Measurements from ENCODE around the gene AP1S3.
"Not testable (repeated sequence)": the region's sequence is repeated elsewhere in the genome, so short reads cannot be mapped to it uniquely, and the experiment has no call there.

Gene AP1S3

DNA sequence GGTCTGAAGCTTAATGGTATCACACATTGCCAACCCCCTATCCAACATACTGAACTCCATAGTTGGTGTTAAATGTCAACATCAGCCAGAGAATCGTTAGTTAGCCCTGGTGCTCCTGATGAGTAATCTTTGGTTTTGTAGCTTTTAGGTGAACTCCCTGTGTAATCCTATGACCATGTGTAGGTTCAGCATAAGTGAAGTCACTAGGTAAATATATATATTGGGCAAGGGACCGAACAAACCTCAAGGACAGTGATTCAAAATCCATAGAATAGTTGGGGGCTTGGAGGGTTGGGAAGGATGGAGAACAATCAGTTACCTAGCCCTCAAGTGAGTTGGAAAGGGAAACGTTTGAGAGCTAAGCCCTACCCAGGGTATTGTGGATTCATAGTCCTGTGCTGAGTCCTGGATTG lies 16.0 kb upstream of the AP1S3 start:
- DNase-seq (ENCODE audit: low read depth), result no peak

DNA sequence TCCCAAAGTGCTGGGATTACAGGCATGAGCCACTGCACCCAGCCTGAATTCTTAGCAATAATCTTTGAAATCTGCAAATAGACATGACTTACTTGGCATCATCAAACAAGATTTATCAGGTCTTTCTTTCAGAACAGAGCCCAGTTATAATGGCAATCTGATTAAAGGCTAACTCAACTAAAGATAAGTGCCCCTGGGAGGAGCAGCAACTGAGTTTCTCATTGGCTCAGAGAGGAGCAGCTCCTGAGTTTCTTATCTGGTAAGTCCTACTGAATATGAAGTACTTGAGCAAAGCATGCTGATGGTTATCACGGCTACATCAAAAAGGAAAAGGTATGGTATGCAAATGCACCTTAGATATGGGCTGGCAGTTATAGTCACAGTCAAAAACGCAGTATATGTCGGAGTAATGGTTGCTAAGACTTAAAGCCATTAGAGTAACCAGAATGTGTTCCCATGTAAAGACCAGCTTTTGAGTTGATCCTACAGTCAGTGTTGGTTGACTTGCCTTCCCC lies 15.0 kb upstream of the AP1S3 start:
- no peak for DNase-seq (ENCODE audit: low read depth)

DNA sequence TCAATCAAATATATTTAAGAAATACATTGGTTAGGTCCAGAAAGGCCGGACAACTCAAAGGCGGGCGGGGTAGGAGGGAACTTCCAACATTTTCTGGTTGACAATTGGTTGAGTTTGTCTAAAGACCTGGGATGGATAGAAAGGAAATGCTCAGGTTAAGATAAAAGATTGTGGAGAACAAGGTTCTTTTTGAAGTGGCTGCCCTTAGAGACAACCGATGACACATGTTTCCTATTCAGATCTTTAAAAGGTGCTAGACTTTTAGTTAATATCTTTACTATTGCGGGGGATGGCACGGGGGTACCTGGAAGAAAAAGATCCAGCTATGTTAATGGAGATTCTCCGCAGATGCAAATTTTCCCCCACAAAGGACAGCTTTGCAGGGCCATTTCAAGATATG lies 10.0 kb upstream of the AP1S3 start:
- no peak for DNase-seq (ENCODE audit: low read depth)

DNA sequence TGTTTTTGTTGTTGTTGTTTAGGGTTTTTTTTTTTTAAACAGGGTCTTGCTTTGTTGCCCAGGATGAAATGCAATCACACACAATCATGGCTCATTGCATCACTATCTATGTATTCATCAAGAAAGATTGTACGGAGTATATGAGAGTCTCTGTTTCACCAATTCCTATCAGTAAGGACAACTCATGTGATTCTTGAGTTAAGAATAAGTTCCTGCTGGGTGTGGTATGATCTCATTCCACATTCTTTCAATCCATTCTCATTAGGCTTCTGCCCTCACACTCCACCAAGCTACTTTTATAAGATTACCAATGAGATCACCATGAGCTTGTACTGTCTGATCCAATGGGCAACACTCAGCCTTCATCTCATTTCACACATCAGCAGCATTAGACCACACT lies 9.1 kb upstream of the AP1S3 start:
- no peak for DNase-seq (ENCODE audit: low read depth)

DNA sequence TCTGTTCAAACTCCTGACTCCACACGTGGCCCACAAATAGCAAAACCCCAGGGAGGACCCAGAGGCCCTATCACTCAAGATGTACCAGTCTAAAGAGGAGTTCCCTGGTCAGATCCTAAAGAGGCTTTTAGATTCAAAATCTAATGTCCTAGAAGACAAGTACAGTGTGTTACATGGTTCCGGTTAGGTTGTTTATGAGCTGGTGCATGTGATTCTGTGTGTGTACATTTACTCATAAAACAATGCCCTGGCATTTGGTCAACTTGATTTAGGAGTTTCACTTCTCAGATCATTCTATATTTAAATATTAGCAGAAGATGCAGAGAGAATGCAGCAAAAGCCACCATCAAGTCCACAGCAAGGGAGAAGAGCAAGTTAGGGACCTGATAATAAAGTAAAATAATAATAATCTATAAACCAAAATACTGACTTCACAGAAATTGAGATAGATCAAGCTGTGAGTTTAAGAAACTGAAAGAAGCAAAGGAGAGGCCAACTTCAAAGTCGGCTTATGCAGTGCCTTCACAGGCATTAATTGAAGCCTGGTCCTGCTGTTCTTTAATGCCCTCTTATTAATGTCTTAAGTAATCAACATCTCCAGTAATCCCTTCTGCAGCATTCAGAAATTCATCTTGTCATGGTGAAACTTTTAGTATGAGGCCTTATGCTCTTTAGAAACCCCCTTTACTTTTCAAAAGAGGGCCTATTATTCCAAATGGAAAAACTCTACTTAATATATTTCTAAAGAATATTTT lies 4.2 kb upstream of the AP1S3 start:
- DNase-seq (ENCODE audit: low read depth), result no peak

DNA sequence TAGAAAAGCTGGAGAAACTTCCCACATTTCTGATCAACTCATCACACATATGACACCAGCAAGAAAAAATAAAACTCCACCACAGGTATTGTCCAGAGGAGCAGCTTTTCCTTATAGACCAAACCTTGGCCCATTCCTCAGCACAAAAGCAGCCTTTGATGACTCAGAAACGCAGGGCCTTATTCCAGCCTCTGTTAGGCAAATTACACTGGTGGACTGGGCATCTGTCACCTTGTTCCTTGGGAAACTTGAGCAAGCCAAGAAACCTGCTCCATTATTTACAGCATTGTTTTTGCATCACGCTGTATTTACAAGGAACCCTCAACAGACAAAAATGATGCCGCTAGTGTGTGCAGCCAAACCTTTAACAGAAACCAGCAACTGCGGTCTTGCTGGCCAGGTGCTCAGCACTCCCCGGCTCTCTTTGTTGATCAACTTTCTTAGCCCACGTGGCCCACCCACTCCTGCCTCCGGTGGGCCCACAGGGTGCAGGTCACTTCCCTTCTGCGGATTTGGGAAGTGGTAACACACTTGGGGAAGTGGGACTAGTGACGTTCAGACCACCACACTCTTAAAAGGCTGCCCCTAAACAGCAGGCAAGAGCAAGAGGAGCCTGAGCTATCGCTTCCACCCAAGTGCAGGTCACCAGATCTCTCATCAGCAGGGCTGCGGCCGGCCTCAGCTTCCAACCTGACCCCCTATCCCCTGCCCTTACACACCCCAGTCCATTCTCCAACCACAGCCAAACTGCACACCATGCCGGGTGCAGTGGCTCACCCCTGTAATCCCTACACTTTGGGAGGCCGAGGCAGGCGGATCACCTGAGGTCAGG lies 1.5 kb downstream of the AP1S3 start:
- DNase-seq (ENCODE audit: low read depth), result no peak

DNA sequence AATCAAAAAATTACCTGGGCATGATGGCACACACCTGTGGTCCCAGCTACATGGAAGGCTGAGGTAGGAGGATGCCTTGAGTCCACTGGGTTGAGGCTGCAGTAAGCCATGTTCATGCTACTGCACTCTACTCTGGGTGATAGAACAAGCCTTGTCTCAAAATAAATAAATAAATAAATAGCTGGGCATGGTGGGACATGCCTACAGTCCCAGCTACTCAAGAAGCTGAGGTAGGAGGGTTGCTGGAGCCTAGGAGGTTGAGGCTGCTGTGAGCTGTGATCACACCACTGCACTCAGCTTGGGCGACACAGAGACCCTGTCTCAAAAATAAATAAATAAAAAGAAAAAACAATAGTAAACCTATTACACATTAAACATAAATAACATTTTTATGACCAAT lies 3.0 kb downstream of the AP1S3 start:
- no peak for DNase-seq (ENCODE audit: low read depth)

DNA sequence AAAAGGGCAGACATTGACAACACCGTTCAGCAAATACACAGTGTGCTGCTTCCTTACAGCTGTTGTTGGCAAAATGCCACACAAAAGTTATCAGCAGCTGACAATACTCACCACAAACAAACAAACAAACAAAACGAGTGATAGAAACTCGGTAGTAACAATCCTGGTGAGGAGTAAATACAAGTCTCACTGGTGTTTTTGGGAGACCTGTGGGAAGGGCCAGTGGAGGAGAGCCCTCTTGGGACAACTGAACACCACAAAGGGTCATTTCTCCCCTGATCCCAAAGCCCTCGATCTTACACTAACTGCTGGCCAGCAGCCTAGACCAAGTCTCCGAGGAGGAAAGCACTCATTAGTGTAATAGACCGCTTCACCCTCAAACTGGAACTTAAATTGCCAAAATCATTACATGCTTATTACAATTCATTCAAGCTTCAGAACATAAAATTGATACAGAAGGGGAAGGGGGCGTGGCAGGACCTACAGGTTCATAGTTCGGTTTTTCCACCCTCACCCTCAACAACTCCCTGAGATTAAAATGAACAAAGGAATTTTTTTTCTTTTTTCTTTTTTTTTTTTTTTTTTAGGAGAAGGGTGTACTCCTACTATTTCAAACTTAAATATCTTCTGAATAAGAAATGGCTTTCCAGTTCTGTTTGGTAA lies 5.0 kb downstream of the AP1S3 start:
- no peak for DNase-seq (ENCODE audit: low read depth)

DNA sequence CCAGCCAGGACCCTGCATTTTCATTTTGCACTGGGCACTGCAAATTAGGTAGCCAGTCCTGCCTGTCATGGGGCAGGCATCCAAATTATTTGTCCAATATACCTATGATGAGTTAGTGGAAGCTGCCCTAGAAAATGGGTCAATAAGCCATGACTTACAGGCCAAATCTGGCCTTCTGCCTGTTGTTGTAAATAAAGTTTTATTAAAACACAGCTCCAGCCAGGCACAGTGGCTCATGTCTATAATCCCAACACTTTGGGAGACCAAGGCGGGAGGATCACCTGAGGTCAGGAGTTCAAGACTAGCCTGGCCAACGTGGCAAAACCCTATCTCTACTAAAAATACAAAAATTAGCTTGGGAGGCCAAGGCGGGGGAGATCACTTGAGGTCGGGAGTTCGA lies 8.3 kb downstream of the AP1S3 start:
- DNase-seq (ENCODE audit: low read depth), result no peak

DNA sequence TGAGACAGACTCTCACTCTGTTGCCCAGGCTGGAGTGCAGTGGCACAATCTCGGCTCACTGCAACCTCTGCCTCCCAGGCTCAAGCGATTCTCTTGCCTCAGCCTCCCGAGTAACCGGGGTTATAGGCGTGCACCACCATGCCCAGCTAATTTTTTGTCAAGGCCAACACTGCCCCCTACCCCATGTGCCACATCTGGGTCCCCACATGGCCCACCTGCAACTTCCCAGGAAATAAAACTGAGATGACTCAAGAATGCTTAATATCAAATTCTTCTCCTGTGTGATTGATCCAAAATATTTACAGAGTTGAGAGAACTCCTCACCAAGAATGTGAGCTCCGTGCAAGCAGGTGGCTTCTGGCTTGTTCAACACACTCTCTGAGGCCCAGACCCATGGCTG lies 9.1 kb downstream of the AP1S3 start:
- no peak for DNase-seq (ENCODE audit: low read depth)

DNA sequence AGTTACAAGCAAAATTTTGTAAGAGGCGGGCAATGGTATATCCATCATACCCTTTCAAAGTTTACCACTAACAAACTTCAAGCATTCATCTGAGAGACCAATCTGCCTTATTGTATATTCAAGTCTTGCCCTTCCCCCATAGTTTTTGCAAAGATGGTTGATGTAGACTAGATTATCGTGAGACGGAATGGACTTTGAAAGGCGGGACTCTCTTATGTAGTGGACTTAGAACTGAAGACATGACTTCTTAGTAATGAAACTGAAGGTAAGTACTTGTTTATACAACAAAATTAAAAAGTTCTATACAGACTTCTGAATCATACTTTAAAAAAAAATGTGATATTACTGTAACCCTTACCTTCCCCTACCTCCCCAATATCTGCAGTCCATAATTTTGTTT lies 10.4 kb downstream of the AP1S3 start:
- DNase-seq (ENCODE audit: low read depth), result no peak

DNA sequence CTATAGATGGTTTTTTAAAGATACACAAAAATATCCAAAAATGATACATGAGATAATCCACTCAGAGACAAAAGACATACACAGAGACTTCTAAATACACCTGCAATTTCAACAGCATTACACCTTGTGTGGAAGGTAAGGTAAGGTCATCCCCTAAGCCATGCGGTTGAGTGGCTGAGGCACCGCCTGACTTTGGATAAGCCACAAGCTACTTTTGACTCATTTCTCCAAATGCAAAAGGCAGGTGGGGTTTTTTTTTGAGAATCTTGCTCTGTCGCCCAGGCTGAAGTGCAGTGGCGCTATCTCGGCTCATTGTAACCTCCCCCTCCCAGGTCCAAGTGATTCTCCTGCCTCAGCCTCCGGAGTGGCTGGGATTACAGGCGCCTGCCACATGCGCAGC lies 13.1 kb downstream of the AP1S3 start:
- no peak for DNase-seq (ENCODE audit: low read depth)

DNA sequence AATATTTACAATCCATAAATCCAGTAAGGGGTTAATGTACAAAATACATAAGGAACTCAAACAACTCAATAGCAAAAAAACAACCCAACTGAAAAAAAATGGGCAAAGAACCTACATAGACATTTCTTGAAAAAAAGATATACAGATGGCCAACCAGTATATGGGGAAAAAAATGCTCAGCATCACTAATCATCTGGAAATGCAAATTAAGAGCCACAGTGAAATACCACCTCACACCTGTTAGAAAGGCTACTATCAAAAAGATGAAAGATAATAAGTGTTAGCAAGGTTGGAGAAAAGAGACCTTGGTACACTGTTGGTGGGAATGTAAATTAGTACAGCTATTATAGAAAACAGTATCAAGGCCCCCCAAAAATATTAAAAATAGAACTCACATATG lies 14.6 kb downstream of the AP1S3 start:
- DNase-seq (ENCODE audit: low read depth), result no peak

DNA sequence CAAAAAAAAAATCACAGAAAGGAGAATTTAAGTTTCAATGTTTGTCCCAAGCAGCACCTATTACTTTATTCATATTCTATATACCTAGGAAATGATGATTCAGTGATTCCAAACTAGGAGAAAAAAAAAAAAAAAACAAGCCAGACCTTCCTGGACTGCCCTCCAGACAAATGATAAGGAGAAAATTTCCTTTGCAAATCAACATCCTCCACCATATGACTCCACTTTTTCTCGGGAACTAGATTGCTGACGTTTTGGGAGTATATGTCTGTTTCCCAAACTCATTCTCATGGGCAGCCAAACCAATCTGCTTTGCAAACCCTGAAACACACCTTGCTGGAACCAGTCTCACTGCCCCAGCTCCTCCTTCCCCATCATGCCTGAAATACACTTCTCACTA lies 16.8 kb downstream of the AP1S3 start:
- DNase-seq (ENCODE audit: low read depth), result no peak

DNA sequence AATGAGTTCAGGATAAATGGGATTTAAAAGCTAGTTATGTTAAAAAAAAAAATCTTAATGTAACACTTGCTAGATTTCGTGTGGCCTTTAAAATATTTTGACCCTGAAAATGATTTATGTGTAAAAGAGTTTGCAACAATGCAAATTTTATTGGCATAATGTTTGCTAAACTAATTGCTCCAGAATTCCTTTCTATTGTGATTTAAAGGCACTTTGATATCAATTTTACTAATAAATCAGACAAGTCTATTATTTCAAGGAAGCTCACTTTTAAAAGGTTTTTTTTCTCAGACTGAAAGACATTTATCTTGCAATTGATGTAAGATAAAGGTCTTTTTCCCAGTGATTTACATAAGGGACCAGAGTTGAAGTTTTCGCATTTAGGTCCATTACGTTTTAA lies 17.5 kb downstream of the AP1S3 start:
- no peak for DNase-seq (ENCODE audit: low read depth)

DNA sequence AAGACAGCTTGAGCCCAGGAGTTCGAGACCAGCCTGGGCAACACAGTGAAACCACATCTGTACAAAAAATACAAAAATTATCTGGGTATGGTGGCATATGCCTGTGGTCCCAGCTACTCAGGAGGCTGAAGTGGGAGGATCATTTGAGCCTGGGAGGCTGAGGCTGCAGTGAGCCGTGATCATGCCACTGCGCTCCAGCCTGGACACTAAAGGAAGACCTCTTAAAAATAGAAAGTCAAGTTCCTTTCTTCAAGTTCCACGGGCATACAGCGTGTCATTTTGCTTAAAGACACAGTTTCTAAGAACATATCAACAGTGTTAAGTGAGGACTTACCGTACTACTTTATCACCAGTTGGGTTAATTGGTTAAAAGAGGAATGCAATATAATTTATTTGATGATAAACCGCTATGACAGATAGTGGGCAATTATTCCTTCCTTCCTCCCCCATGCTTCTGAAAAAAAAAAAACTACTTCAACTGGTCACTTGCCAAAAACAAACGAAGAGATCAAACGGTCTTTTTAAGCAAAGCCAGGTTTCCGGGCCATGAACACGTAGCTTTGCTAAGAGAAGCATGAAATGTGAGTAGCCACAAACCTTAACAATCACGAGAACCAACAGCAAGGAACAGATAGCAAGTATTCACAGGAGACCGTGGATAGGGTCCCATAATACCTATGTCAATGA lies 21.4 kb downstream of the AP1S3 start:
- no peak for DNase-seq (ENCODE audit: low read depth)

DNA sequence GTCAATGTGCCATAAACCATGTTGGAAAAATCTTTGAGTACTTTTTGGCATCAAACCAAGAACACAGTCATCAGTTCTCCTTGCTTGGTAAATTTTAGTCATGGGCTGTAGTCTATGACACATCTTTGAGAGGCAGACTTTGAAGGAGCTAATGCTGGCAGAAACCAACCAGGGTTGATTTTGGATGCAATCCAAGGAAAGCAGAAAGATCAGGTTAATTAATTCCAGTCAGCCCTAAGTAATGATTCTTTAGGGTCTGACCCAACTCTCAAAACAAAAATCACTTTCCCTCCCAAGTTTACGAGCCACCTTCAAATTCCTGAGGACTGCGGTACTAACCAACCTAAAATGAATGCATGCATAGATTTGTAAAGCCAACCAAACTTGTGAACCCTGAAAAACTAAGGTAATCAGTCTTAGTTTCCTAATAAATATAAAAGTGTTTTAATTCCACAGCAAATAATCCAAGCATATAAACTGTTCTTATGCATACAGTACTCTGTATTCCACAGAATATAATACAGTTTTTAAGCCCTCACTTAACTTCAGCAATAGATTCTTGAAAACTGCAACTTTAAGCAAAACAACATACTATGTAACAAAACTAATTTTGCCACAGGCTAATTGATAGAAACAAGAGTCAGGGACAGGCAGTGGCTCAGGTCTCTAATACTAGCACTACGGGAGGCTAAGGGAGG lies 22.0 kb downstream of the AP1S3 start:
- DNase-seq (ENCODE audit: low read depth), result no peak

DNA sequence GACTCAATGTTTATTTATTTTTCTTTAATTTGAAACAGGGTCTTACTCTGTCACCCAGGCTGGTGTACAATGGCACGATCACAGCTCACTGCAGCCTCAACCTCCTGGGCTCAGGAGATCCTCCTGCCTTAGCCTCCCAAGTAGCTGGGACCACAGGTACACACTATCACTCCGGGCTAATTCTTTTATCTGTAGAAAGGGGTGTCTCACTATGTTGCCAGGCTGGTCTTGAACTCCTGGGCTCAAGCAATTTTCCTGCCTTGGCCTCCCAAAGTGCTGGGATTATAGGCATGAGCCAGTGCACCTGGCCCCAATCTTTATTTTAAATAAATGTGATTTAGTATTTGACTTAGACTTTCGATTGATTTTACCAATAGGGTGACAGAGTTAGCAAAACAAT lies 22.6 kb downstream of the AP1S3 start:
- not testable (repeated sequence) for DNase-seq (ENCODE audit: low read depth)

DNA sequence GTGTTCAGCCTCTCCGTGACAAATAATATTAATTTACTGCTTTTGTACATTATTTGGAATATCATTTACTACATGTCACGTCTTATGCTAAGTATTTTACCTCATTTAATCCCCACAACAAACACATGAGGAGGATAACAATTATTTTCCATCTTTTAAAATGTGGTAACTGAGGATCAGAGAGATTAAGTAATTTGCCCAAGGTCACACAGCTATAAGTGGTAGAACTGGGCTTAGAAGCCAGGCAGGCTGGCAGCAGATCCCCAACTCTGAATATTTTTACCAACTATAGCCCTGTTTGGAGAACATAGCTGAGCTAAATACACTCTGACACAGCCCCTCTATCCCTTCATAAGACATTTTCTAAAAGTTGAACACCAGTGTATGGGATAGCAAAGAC lies 24.1 kb downstream of the AP1S3 start:
- no peak for DNase-seq (ENCODE audit: low read depth)

DNA sequence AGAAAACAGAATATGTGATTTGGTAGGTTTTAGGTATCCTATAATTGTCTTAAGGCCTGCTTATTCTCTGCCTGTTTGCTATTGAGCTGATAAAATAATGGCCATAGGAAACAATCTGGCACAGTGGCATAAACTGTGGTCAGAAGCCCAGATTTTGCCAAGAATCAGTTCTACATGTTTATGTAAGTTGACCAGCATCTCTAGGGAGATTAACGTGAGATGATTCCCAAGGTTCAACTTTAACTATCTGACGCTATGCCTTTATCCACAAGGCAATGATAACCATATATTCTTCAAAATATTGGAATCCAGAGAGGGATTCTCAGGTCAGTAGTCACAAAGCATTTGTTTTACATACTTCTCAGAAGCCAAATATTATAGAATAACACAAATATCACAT lies 25.6 kb downstream of the AP1S3 start:
- no peak for DNase-seq (ENCODE audit: low read depth)

DNA sequence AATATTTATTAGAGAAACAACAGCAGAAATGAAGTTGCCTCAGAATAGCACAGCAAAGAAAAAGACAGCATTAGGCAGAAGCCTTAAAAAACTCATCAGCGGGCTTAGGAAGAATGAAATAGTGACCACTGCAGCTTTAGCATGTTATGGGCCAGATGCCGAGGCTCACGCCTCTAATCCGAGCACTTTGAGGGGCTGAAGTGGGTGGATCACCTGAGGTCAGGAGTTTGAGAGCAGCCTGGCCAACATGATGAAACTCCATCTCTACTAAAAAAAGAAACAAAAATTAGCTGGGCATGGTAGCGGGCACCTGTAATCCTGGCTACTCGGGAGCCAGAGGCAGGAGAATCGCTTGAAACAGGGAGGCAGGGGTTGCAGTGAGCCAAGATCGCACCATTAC lies 32.4 kb downstream of the AP1S3 start:
- DNase-seq (ENCODE audit: low read depth), result no peak

DNA sequence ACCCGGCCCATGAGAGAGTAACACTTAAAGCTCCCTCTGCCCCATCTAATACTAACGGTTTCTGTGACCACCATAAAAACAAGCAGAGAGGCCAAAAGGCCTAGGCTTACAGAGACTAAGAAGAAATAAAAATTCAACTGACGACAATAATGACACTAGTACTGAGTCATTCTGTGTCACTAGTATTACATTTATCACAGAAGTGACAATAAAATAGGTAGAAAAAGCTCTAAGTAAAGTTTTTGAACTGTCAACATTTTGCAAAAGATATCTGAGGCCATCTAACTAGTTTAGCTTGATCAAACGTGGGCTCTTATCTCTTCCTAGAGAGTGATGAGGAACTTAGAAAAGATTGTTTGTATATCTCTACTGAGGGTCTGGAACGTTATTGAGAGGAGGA lies 35.6 kb downstream of the AP1S3 start:
- DNase-seq (ENCODE audit: low read depth), result no peak
